Measurements from ENCODE around the gene ABTB2. TPM values are rescaled to one million over a fixed set of nuclear protein-coding genes. Genes with fewer than 3 reads are reported as not detected.

ABTB2 gene
- total RNA-seq, 1 experiment from 2014 or later = 5.5 TPM

DNA sequence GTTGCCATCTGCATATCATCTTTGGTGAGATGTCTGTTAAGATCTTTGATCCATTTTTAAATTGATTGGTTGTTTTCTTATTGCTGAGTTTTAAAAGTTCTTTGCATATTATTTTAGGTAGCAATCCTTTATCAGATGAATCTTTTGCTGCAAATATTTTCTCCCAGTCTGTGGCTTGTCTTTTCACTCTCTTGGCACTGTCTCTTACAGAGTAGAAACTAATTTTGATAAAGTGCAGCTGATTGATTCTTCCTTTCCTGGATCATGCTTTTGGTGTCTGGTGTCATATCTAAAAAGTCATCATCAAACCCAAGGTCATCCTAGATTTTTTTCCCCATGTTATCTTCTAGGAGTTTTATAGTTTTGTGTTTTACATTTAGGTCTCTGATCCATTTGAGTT is 139.7 kb downstream of the ABTB2 start:
- H3K4me1 Mint-ChIP-seq = peaks cover 8 to 18% of the 10 kb centered on the region in 2 experiments
- no peak overlapping the region for H3K23ac ChIP-seq (ENCODE audit: insufficient read length, low read depth, low read length)
- no peaks in the 10 kb centered on the region for H3K9me3 ChIP-seq (ENCODE audit: control insufficient read depth, low read depth, low read length)
- H2BK120ac ChIP-seq (ENCODE audit: low read depth, low read length, poor library complexity, severe bottlenecking) = no peak overlapping the region
- TF ChIP-seq, protein P1, sequence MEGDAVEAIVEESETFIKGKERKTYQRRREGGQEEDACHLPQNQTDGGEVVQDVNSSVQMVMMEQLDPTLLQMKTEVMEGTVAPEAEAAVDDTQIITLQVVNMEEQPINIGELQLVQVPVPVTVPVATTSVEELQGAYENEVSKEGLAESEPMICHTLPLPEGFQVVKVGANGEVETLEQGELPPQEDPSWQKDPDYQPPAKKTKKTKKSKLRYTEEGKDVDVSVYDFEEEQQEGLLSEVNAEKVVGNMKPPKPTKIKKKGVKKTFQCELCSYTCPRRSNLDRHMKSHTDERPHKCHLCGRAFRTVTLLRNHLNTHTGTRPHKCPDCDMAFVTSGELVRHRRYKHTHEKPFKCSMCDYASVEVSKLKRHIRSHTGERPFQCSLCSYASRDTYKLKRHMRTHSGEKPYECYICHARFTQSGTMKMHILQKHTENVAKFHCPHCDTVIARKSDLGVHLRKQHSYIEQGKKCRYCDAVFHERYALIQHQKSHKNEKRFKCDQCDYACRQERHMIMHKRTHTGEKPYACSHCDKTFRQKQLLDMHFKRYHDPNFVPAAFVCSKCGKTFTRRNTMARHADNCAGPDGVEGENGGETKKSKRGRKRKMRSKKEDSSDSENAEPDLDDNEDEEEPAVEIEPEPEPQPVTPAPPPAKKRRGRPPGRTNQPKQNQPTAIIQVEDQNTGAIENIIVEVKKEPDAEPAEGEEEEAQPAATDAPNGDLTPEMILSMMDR (conservative IDR thresholded peaks at IDR 0.05) = no peak
- no peaks in the 10 kb centered on the region; the same call in 1 of the 2 replicates for H3K4me1 ChIP-seq (ENCODE audit: insufficient read depth, low read length)
- no peak overlapping the region for H3K18ac ChIP-seq (ENCODE audit: insufficient read length, low read depth, low read length)
- H3K56ac ChIP-seq (ENCODE audit: insufficient read length, low read depth, low read length) = no peak overlapping the region
- H2BK15ac ChIP-seq (ENCODE audit: low read depth, low read length) = no peak overlapping the region
- no peak overlapping the region for H3K4ac ChIP-seq (ENCODE audit: low read depth, low read length)
- H3K14ac ChIP-seq (ENCODE audit: insufficient read depth, low read length) = no peak overlapping the region
- H2AFZ ChIP-seq (ENCODE audit: low read length) = no peak overlapping the region
- H3K9ac ChIP-seq (ENCODE audit: extremely low read depth, insufficient read length, low read length) = no peak overlapping the region
- H3K27ac Mint-ChIP-seq = no peak overlapping the region
- no peak overlapping the region for H3K4me3 Mint-ChIP-seq
- H4K91ac ChIP-seq (ENCODE audit: insufficient read length, low read depth, low read length) = no peak overlapping the region
- no peak overlapping the region for H3K4me2 ChIP-seq (ENCODE audit: insufficient read depth, insufficient read length, low read length)
- no peak overlapping the region for H3K27ac ChIP-seq (ENCODE audit: insufficient read length, low read depth, low read length)
- no peak overlapping the region for H2BK12ac ChIP-seq (ENCODE audit: insufficient read length, low read depth, low read length)
- no peaks in the 10 kb centered on the region for H3K27me3 Mint-ChIP-seq (ENCODE audit: low read depth)
- no peak overlapping the region for H2BK20ac ChIP-seq (ENCODE audit: low read depth, low read length, poor library complexity, severe bottlenecking)
- H4K8ac ChIP-seq (replicated peaks; ENCODE audit: insufficient read length, low read depth, low read length) = no peak overlapping the region
- H3T11ph ChIP-seq (ENCODE audit: low read length) = no peak overlapping the region
- no peaks in the 10 kb centered on the region for H3K36me3 Mint-ChIP-seq (ENCODE audit: insufficient read depth in 1 of 3, low read depth in 3 of 3)
- no peak for DNase-seq
- H2BK5ac ChIP-seq (ENCODE audit: insufficient read length, low read length) = no peak overlapping the region
- no peaks in the 10 kb centered on the region for H4K20me1 ChIP-seq (ENCODE audit: control insufficient read depth, insufficient read depth, insufficient read length)
- no peaks in the 10 kb centered on the region for H3K9me3 Mint-ChIP-seq
- no peaks in the 10 kb centered on the region for H3K79me1 ChIP-seq (ENCODE audit: insufficient read depth, low read depth, low read length, poor library complexity, severe bottlenecking)
- no peaks in the 10 kb centered on the region for H3K79me2 ChIP-seq (ENCODE audit: insufficient read depth, low read length)
- H3K27me3 ChIP-seq (ENCODE audit: insufficient read depth, low read length) = no peaks in the 10 kb centered on the region; the same call in 1 of the 2 replicates
- H2AK5ac ChIP-seq (ENCODE audit: insufficient read length, low read length) = no peak overlapping the region
- no peaks in the 10 kb centered on the region for H3K23me2 ChIP-seq (ENCODE audit: insufficient read length, low read depth, low read length, poor library complexity, severe bottlenecking)
- no peak overlapping the region for H4K5ac ChIP-seq (ENCODE audit: insufficient read length, low read depth, low read length)
